Calu3 (cell line): Measurements from ENCODE around the gene MOAP1. TPM values are rescaled to one million over a fixed set of nuclear protein-coding genes. Genes with fewer than 3 reads are reported as not detected.
A peak's percentile ranks its signal among the peaks of the same experiment; 100 is the strongest.
"Not testable (repeated sequence)": the region's sequence is repeated elsewhere in the genome, so short reads cannot be mapped to it uniquely, and the experiment has no call there.

Experiments
- Bru-seq: library from RNA; stranded (reverse); fragments of 400-500 nt; gene quantifications from one replicate; lab custom pipeline; 2021; lab: Mats Ljungman, UMichigan
- BruChase-seq, 2 experiments: library from RNA; stranded (reverse); fragments of 400-500 nt; gene quantifications; one replicate each; lab custom pipeline; 2021; lab: Mats Ljungman, UMichigan
- BruUV-seq: library from RNA; stranded (reverse); fragments of 400-500 nt; replicated peaks from 2 replicates; lab custom pipeline; 2021; lab: Mats Ljungman, UMichigan
- CTCF ChIA-PET: fragments of 300-600 bp; sonication (Branson Sonifier 250); formaldehyde crosslinking; loops from one replicate; lab custom pipeline; 2022; ENCODE audit warnings: antibody characterized with exemption; lab: Charles Lee
- DNase-seq: peaks from one replicate; pipeline ENCODE4 v3.0.0; 2022
- H3K27ac Mint-ChIP-seq: one replicate; pipeline ENCODE4 v1.8.0; 2022; ENCODE audit warnings: mixed read lengths; ENCODE audit not compliant: unreplicated experiment
- H3K27me3 Mint-ChIP-seq: one replicate; pipeline ENCODE4 v1.8.0; 2022; ENCODE audit warnings: mixed read lengths; ENCODE audit not compliant: unreplicated experiment
- H3K36me3 Mint-ChIP-seq: one replicate; pipeline ENCODE4 v1.8.0; 2022; ENCODE audit warnings: mild to moderate bottlenecking, moderate library complexity, mixed read lengths; ENCODE audit not compliant: insufficient read depth, unreplicated experiment
- H3K4me1 Mint-ChIP-seq: one replicate; pipeline ENCODE4 v1.8.0; 2022; ENCODE audit warnings: mild to moderate bottlenecking, low read depth, mixed read lengths; ENCODE audit not compliant: unreplicated experiment
- H3K4me3 Mint-ChIP-seq: one replicate; pipeline ENCODE4 v1.8.0; 2022; ENCODE audit warnings: mild to moderate bottlenecking, low read depth, moderate library complexity, mixed read lengths; ENCODE audit not compliant: unreplicated experiment
- H3K9me3 Mint-ChIP-seq: one replicate; pipeline ENCODE4 v1.8.0; 2022; ENCODE audit warnings: low read depth, mixed read lengths; ENCODE audit not compliant: unreplicated experiment
- intact Hi-C: fragments of 100-400 bp; cut with micrococcal nuclease; formaldehyde crosslinking; loops from one replicate; pipeline ENCODE4 v1.10.0; 2022; ENCODE audit not compliant: unreplicated experiment
- long read RNA-seq: library from polyadenylated mRNA; stranded (forward); transcript quantifications from one replicate; pipeline ENCODE4 v2.0.0, GENCODE V29; 2022
- total RNA-seq: library from RNA; stranded (reverse); gene quantifications from 2 replicates; pipeline ENCODE4 v1.2.3, GENCODE V29; 2022
- TF ChIP-seq, protein P1 (sequence below): fragments of 200-600 bp; IDR thresholded peaks from one replicate; pipeline ENCODE4 v1.8.0; 2022; ENCODE audit warnings: antibody characterized with exemption; ENCODE audit not compliant: unreplicated experiment

The MOAP1 gene, protein sequence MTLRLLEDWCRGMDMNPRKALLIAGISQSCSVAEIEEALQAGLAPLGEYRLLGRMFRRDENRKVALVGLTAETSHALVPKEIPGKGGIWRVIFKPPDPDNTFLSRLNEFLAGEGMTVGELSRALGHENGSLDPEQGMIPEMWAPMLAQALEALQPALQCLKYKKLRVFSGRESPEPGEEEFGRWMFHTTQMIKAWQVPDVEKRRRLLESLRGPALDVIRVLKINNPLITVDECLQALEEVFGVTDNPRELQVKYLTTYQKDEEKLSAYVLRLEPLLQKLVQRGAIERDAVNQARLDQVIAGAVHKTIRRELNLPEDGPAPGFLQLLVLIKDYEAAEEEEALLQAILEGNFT
- total RNA-seq (20.0 and 23.4 TPM in 2 replicates), Bru-seq, nascent RNA (percentile 85 among the genes with signal in this experiment), BruChase-seq, experiment 1, labeled RNA remaining after a 6-hour chase (percentile 80 among the genes with signal in this experiment), BruChase-seq, experiment 2, labeled RNA remaining after a 2-hour chase (percentile 96 among the genes with signal in this experiment)
- long read RNA-seq, transcript MOAP1-201 (3 exons, 2,441 nt), result major isoform, 28 of 33 reads
- long read RNA-seq, partial matches to known transcripts, result 1 of 33 reads
- long read RNA-seq, other reads (novel, unspliced or antisense), result 0 of 33 reads

DNA sequence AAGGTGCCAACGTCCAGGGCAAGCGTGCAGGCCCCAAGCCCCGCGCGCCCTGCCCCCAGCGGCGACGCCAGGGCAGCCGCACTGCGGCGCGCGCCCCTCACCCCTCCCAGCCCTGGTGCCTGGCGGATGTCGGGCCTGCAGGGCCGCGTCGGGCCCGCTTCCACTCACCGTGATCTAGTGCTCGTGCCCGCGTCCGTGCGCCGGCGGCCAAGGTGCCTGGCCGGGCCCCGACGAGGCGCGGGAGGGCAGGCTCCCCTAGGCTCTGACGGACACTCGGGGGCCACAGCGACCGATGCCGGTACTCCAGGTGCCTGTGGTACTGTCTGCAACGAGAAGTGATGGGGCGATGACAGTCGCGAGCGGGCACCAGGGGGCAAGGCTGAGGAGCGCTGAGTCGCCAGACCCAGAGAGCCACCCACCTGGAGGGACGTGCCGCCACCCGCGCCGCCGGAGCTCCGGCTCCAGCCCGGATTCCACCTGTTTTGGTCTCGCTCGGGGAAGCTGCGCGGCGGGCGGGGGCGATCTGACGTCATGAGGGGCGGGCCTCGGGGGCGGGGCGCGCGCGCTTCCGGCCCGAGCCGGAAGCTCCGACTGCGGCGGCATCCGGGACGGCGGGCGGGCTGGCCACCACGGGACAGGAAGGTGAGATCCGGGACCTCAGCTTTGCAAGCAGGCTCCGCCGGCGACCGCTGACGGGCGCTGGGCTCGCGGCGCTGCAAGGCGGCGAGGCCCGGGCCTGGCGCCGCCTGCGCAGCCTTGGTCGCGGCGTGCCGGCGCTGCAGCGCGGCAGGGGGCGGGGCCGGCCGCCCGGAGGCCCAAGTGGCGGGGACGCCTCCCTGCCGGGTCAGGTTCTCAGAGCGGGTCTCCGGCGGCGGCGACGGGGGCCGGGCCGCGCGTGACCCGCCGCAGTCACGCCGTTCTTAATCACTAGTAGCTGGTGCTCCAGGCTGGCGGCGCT lies at the start of gene MOAP1, which contains the start of gene LYSET:
TSS of gene MOAP1 (minus strand) at position 507 of the 958 bp plus-strand sequence. CDS start 655 bp downstream, outside the sequence.
TSS of gene LYSET (plus strand) at position 927 of the 958 bp plus-strand sequence. CDS start 89 bp downstream, outside the sequence.
- H3K9me3 Mint-ChIP-seq, result no peaks in the 10 kb centered on the region
- TF ChIP-seq, protein P1, sequence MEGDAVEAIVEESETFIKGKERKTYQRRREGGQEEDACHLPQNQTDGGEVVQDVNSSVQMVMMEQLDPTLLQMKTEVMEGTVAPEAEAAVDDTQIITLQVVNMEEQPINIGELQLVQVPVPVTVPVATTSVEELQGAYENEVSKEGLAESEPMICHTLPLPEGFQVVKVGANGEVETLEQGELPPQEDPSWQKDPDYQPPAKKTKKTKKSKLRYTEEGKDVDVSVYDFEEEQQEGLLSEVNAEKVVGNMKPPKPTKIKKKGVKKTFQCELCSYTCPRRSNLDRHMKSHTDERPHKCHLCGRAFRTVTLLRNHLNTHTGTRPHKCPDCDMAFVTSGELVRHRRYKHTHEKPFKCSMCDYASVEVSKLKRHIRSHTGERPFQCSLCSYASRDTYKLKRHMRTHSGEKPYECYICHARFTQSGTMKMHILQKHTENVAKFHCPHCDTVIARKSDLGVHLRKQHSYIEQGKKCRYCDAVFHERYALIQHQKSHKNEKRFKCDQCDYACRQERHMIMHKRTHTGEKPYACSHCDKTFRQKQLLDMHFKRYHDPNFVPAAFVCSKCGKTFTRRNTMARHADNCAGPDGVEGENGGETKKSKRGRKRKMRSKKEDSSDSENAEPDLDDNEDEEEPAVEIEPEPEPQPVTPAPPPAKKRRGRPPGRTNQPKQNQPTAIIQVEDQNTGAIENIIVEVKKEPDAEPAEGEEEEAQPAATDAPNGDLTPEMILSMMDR, result peak; percentile 23
- H3K4me3 Mint-ChIP-seq, result peak within 1 kb of the TSS; percentile 82
- H3K4me1 Mint-ChIP-seq, result peaks cover 16% of the 10 kb centered on the region
- DNase-seq, result peak; percentile 87
- no TSS peak for BruUV-seq
- CTCF ChIA-PET, result interaction anchor here (0.6 to 1.2 kb wide), 5 partner anchors 23 to 1078 kb away, joined by 3 to 5 read pairs (median 3); partner anchors contain the start of genes ATXN3, GON7 and UBR7
- peak within 1 kb of the TSS; percentile 81 for H3K27ac Mint-ChIP-seq
- H3K27me3 Mint-ChIP-seq, result no peaks in the 10 kb centered on the region
- peaks cover 30% of the 10 kb centered on the region for H3K36me3 Mint-ChIP-seq
- intact Hi-C loops, result no loop called here

DNA sequence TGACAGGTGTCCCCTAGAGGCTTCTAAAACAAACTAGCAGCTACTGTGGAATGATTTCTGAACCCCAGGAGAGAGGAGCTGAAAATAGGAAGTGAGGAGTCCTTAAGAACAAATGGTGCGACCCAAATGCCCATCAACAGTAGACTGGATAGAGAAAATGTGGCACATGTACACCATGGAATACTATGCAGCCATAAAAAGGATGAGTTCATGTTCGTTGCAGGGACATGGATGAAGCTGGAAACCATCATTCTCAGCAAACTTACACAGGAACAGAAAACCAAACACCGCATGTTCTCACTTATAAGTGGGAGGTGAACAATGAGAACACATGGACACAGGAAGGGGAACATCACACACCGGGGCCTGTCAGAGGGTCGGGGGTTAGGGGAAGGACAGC lies 48.4 kb upstream of the MOAP1 start:
- CTCF ChIA-PET, H3K27ac Mint-ChIP-seq, H3K9me3 Mint-ChIP-seq, H3K36me3 Mint-ChIP-seq, BruUV-seq, H3K27me3 Mint-ChIP-seq, DNase-seq, H3K4me3 Mint-ChIP-seq: not testable (repeated sequence)
- H3K4me1 Mint-ChIP-seq, result peaks cover 21% of the 10 kb centered on the region
- intact Hi-C loops, result loop anchor here (10.0 kb wide), 1 partner anchor 242 kb away; no protein-coding TSS in a partner anchor

DNA sequence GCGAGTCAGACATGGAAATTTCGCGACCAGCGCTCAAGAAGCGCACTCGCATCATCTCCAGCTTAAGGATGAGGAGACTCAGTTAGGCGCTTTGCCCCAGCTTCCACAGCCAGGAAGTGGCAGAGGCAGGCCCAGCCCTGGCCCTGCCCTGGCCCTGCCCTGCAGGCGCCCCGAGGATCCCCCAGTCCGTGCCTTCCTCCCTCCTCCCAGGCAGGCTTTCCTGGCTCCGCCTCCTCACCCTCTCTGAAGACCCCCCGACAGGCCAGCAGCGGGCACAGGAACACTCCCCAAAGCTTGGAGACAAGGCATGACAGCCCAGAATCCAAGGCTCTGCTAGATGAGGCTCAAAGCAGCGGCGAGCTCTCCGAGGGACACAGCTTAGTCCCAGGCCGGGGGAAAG lies 47.5 kb upstream of the MOAP1 start:
- TF ChIP-seq, protein P1, result no peak
- intact Hi-C loops, result loop anchor here (10.0 kb wide), 1 partner anchor 243 kb away; no protein-coding TSS in a partner anchor
- Mint-ChIP-seq H3K9me3 (no peaks in the 10 kb centered on the region), H3K36me3 (peaks cover 15% of the 10 kb centered on the region), H3K27me3 (no peaks in the 10 kb centered on the region), H3K4me3 (no peak overlapping the region), H3K4me1 (peaks cover 21% of the 10 kb centered on the region), H3K27ac (no peak overlapping the region)
- CTCF ChIA-PET, result interaction anchor here (1.2 to 1.8 kb wide), 2 partner anchors 13 to 25 kb away, joined by 4 to 6 read pairs; partner anchors contain the start of genes GON7 and UBR7
- no peak for DNase-seq
- no TSS peak for BruUV-seq

DNA sequence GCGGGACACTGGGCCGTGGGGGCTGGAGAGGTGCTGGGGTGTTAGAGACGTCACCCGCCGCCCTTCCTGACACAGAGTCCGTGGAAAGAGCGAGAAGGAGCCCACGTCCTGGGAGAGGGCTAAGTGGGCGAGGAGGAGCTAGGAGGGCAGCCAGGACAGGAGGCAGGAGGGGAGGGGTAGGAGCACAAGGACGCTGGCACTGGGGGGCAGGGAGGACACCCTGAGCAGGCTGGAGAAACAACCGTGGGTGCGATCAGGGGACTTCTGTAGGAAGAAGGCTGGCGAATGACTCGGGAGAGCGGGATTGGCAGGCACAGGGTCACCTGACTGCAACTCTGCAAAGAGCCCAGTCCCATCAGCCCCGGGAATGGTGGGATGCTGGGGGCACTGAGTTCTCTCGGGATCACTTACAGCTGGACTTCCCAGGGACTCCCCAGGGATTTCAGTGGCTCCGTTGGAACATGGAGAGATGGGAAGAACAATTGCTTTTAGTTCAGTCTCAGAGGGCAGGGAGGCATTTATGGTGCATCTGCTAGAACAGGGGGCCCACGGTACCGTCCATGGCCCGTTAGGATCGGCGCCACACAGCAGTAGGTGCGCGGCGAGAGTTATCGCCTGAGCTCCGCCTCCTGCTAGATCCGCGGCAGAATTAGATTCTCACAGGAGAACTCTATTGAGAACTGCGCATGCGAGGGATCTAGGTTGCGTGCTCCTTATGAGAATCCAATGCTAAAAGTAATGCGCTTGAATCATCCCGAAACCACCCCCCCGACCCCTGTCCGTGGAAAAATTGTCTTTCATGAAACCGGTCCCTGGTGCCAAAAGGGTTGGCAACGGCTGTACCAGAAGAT lies 46.7 kb upstream of the MOAP1 start:
- TF ChIP-seq, protein P1, result no peak
- BruUV-seq, result no TSS peak
- intact Hi-C loops, result loop anchor here (10.0 kb wide), 1 partner anchor 243 kb away; no protein-coding TSS in a partner anchor
- no peaks in the 10 kb centered on the region for H3K9me3 Mint-ChIP-seq
- peak overlapping the region; percentile 82 for H3K4me3 Mint-ChIP-seq
- H3K27ac Mint-ChIP-seq, result peak overlapping the region; percentile 37
- no peaks in the 10 kb centered on the region for H3K27me3 Mint-ChIP-seq
- DNase-seq, result peak; percentile 45
- CTCF ChIA-PET, result interaction anchor here (0.6 to 1.8 kb wide), 3 partner anchors 12 to 866 kb away, joined by 3 to 6 read pairs (median 4); partner anchors contain the start of genes GON7 and UBR7
- H3K36me3 Mint-ChIP-seq, result peaks cover 18% of the 10 kb centered on the region
- H3K4me1 Mint-ChIP-seq, result peaks cover 21% of the 10 kb centered on the region
